Activated T-cell treated with anti-CD3 and anti-CD28 coated beads, Interleukin-2, amount 50 U/mL, for 72 hours (primary cell): Measurements from ENCODE around the gene PRKN. TPM values are rescaled to one million over a fixed set of nuclear protein-coding genes. Genes with fewer than 3 reads are reported as not detected.
A peak's percentile ranks its signal among the peaks of the same experiment; 100 is the strongest.

Experiments
- ATAC-seq, 2 donors: fragments of 150-1000 bp; cut with Tn5 transposase; replicated peaks in 1 of 2; 2 replicates each; pipeline ENCODE4 v1.10.0; 2021; ENCODE audit warnings: moderate library complexity in 2 of 2, mild to moderate bottlenecking in 1 of 2
- DNase-seq, 2 donors: peaks; one replicate each; pipeline ENCODE4 v3.0.0; 2021 to 2022; ENCODE audit warnings: mixed read lengths in 1 of 2
- H3K27ac Mint-ChIP-seq: one replicate; pipeline ENCODE4 v1.8.0; 2022; ENCODE audit warnings: mild to moderate bottlenecking, moderate library complexity, mixed read lengths
- H3K27me3 Mint-ChIP-seq: one replicate; pipeline ENCODE4 v1.8.0; 2022; ENCODE audit warnings: low read depth, mixed read lengths
- H3K36me3 Mint-ChIP-seq, 2 donors: one replicate each; pipeline ENCODE4 v1.8.0; 2022; ENCODE audit warnings: mixed read lengths in 2 of 2, mild to moderate bottlenecking in 1 of 2; ENCODE audit not compliant: insufficient read depth in 2 of 2
- H3K4me1 Mint-ChIP-seq: one replicate; pipeline ENCODE4 v1.8.0; 2022; ENCODE audit warnings: low read depth, mixed read lengths
- H3K4me3 Mint-ChIP-seq, 2 donors: one replicate each; pipeline ENCODE4 v1.8.0; 2022; ENCODE audit warnings: mild to moderate bottlenecking in 2 of 2, mixed read lengths in 2 of 2, moderate library complexity in 2 of 2
- H3K9me3 Mint-ChIP-seq, 2 donors: one replicate each; pipeline ENCODE4 v1.8.0; 2022; ENCODE audit warnings: mixed read lengths in 2 of 2
- total RNA-seq, 2 donors: library from RNA; stranded (reverse); gene quantifications; one replicate each; pipeline ENCODE4 v1.2.3, GENCODE V29; 2022

Gene PRKN
- total RNA-seq, 2 donors from 2014 or later: 2.5 to 2.8 TPM

GRCh38 chr6:161480421-161481155 lies 1247.0 kb downstream of the PRKN start:
- ATAC-seq: no peak
- DNase-seq: no peak

GRCh38 chr6:161479376-161479775 lies 1248.2 kb downstream of the PRKN start:
- H3K4me1 Mint-ChIP-seq: no peaks in the 10 kb centered on the region
- H3K27ac Mint-ChIP-seq: no peak overlapping the region
- ATAC-seq (no peak), DNase-seq (no peak)
- no peaks in the 10 kb centered on the region for H3K36me3 Mint-ChIP-seq
- H3K4me3 Mint-ChIP-seq: no peak overlapping the region
- peaks cover 0 to 1% of the 10 kb centered on the region in 2 donors for H3K9me3 Mint-ChIP-seq
- H3K27me3 Mint-ChIP-seq: no peaks in the 10 kb centered on the region

More at GRCh38 chr6:161480421-161481155, 1247.0 kb downstream of the PRKN start:
- no peaks in the 10 kb centered on the region for H3K27me3 Mint-ChIP-seq
- H3K36me3 Mint-ChIP-seq: no peaks in the 10 kb centered on the region
- H3K9me3 Mint-ChIP-seq: no peaks in the 10 kb centered on the region
- no peak overlapping the region for H3K27ac Mint-ChIP-seq
- H3K4me1 Mint-ChIP-seq: no peaks in the 10 kb centered on the region
- no peak overlapping the region for H3K4me3 Mint-ChIP-seq

- no peaks in the 10 kb centered on the region for H3K4me1 Mint-ChIP-seq
- no peak overlapping the region for H3K4me3 Mint-ChIP-seq
- peaks cover 0 to 1% of the 10 kb centered on the region in 2 donors for H3K9me3 Mint-ChIP-seq
- ATAC-seq: no peak
- H3K27me3 Mint-ChIP-seq: no peaks in the 10 kb centered on the region
- no peak overlapping the region for H3K27ac Mint-ChIP-seq
- H3K36me3 Mint-ChIP-seq: no peaks in the 10 kb centered on the region
- DNase-seq: no peak
Measured at GRCh38 chr6:161477876-161478425, 1249.6 kb downstream of the PRKN start.

GRCh38 chr6:161476711-161477110 lies 1250.9 kb downstream of the PRKN start:
- H3K27me3 Mint-ChIP-seq: no peaks in the 10 kb centered on the region
- no peaks in the 10 kb centered on the region for H3K36me3 Mint-ChIP-seq
- H3K27ac Mint-ChIP-seq: no peak overlapping the region
- H3K4me1 Mint-ChIP-seq: no peaks in the 10 kb centered on the region
- DNase-seq (no peak), ATAC-seq (no peak)
- peaks cover 0 to 1% of the 10 kb centered on the region in 2 donors for H3K9me3 Mint-ChIP-seq
- no peak overlapping the region for H3K4me3 Mint-ChIP-seq

- no peak overlapping the region for H3K4me3 Mint-ChIP-seq
- no peaks in the 10 kb centered on the region for H3K27me3 Mint-ChIP-seq
- H3K36me3 Mint-ChIP-seq: no peaks in the 10 kb centered on the region
- DNase-seq (no peak), ATAC-seq (no peak)
- H3K9me3 Mint-ChIP-seq: peaks cover 0 to 2% of the 10 kb centered on the region in 2 donors
- no peak overlapping the region for H3K27ac Mint-ChIP-seq
- H3K4me1 Mint-ChIP-seq: no peaks in the 10 kb centered on the region
Measured at GRCh38 chr6:161465403-161465802, 1262.2 kb downstream of the PRKN start.

- Mint-ChIP-seq H3K27ac (no peak overlapping the region), H3K36me3 (no peaks in the 10 kb centered on the region), H3K9me3 (no peaks in the 10 kb centered on the region), H3K27me3 (no peaks in the 10 kb centered on the region), H3K4me1 (no peaks in the 10 kb centered on the region), H3K4me3 (no peak overlapping the region)
- DNase-seq (no peak), ATAC-seq (no peak)
Measured at GRCh38 chr6:161463071-161463470, 1264.5 kb downstream of the PRKN start.

- H3K9me3 Mint-ChIP-seq: no peaks in the 10 kb centered on the region
- ATAC-seq (no peak), DNase-seq (no peak)
- no peaks in the 10 kb centered on the region for H3K27me3 Mint-ChIP-seq
- no peak overlapping the region for H3K4me3 Mint-ChIP-seq
- H3K27ac Mint-ChIP-seq: no peak overlapping the region
- no peaks in the 10 kb centered on the region for H3K4me1 Mint-ChIP-seq
- H3K36me3 Mint-ChIP-seq: no peaks in the 10 kb centered on the region
Measured at GRCh38 chr6:161462148-161462547, 1265.4 kb downstream of the PRKN start.

GRCh38 chr6:161459008-161459615 lies 1268.5 kb downstream of the PRKN start:
- peak in 1 of 2 donors; percentile 30 for ATAC-seq
- no peak for DNase-seq
- no peaks in the 10 kb centered on the region for H3K27me3 Mint-ChIP-seq
- H3K4me1 Mint-ChIP-seq: no peaks in the 10 kb centered on the region
- H3K9me3 Mint-ChIP-seq: no peaks in the 10 kb centered on the region
- no peaks in the 10 kb centered on the region for H3K36me3 Mint-ChIP-seq
- no peak overlapping the region for H3K27ac Mint-ChIP-seq
- no peak overlapping the region for H3K4me3 Mint-ChIP-seq

GRCh38 chr6:161458201-161458951 lies 1269.2 kb downstream of the PRKN start:
- Mint-ChIP-seq H3K27ac (no peak overlapping the region), H3K4me1 (no peaks in the 10 kb centered on the region), H3K27me3 (no peaks in the 10 kb centered on the region), H3K9me3 (no peaks in the 10 kb centered on the region), H3K36me3 (no peaks in the 10 kb centered on the region), H3K4me3 (no peak overlapping the region)
- DNase-seq: no peak
- no peak for ATAC-seq

GRCh38 chr6:161455848-161456247 lies 1271.7 kb downstream of the PRKN start:
- Mint-ChIP-seq H3K4me1 (no peaks in the 10 kb centered on the region), H3K9me3 (no peaks in the 10 kb centered on the region), H3K36me3 (no peaks in the 10 kb centered on the region), H3K4me3 (no peak overlapping the region), H3K27me3 (no peaks in the 10 kb centered on the region), H3K27ac (no peak overlapping the region)
- DNase-seq (no peak), ATAC-seq (no peak)

GRCh38 chr6:161453558-161453957 lies 1274.0 kb downstream of the PRKN start:
- Mint-ChIP-seq H3K36me3 (no peaks in the 10 kb centered on the region), H3K27me3 (no peaks in the 10 kb centered on the region), H3K4me1 (no peaks in the 10 kb centered on the region), H3K27ac (no peak overlapping the region), H3K9me3 (no peaks in the 10 kb centered on the region), H3K4me3 (no peak overlapping the region)
- no peak for ATAC-seq
- no peak for DNase-seq

- Mint-ChIP-seq H3K27ac (no peak overlapping the region), H3K4me1 (no peaks in the 10 kb centered on the region), H3K36me3 (no peaks in the 10 kb centered on the region), H3K4me3 (no peak overlapping the region), H3K9me3 (no peaks in the 10 kb centered on the region), H3K27me3 (no peaks in the 10 kb centered on the region)
- no peak for DNase-seq
- no peak for ATAC-seq
Measured at GRCh38 chr6:161452241-161452640, 1275.3 kb downstream of the PRKN start.

GRCh38 chr6:161449521-161449920 lies 1278.0 kb downstream of the PRKN start:
- Mint-ChIP-seq H3K4me1 (peaks cover 6% of the 10 kb centered on the region), H3K9me3 (no peaks in the 10 kb centered on the region), H3K27me3 (no peaks in the 10 kb centered on the region), H3K27ac (no peak overlapping the region), H3K36me3 (no peaks in the 10 kb centered on the region), H3K4me3 (no peak overlapping the region)
- ATAC-seq (no peak), DNase-seq (no peak)
